K562 (cell line): ENCODE results near the gene UFSP2. TPM values are rescaled to one million over a fixed set of nuclear protein-coding genes. Genes with fewer than 3 reads are reported as not detected.

Source experiments
- ATAC-seq: fragments of 200-7000 bp; cut with Tn5 transposase; 3 replicates; pipeline ENCODE4 v1.9.1; 2020; ENCODE audit warnings: moderate library complexity
- BruUV-seq: library from RNA; stranded (reverse); fragments of 400-500 nt; replicated peaks from 2 replicates; lab custom pipeline; 2021; lab: Mats Ljungman, UMichigan
- CTCF ChIA-PET: fragments of 300-600 bp; formaldehyde crosslinking; extraction: SDS; loops from one replicate; lab custom pipeline; 2021; ENCODE audit warnings: low intra/inter-chr PET ratio; lab: Yijun Ruan, JAX
- POLR2A ChIA-PET: fragments of 300-600, 350-650 bp; sonication (Branson Sonifier 250); formaldehyde crosslinking; extraction: SDS; loops from one replicate; lab custom pipeline; 2021; ENCODE audit warnings: antibody characterized with exemption, inconsistent platforms; lab: Yijun Ruan, JAX
- DNase-seq, 4 experiments: peaks; one replicate each; pipeline versions ENCODE4 v3.0.0 to v3.0.0-alpha.2; 2011 to 2018; ENCODE audit warnings: low spot score in 3 of 4, mixed read lengths in 3 of 4; ENCODE audit errors: extremely low read depth in 1 of 4
- FAIRE-seq: peaks from 2 replicates; lab custom pipeline; 2011; peaks lifted over from hg19 to GRCh38; lab: Jason Lieb, UNC
- H2AFZ ChIP-seq: 2 replicates; pipeline ENCODE4 v1.6.0; 2011; ENCODE audit warnings: low read depth, low read length, control low read depth, inconsistent platforms
- H3K27ac ChIP-seq: fragments of 200-600 bp; 3 replicates; pipeline ENCODE4 v1.8.0; 2011; ENCODE audit warnings: low read depth, mild to moderate bottlenecking, control low read depth, inconsistent platforms, low read length, moderate library complexity, mixed read lengths; ENCODE audit errors: extremely low read depth
- H3K27me3 ChIP-seq, 2 experiments: fragments of 300-600 bp in 1 of 2; 2 replicates in 1 of 2; 3 replicates in 1 of 2; pipeline versions ENCODE4 v1.6.0 to v1.8.0; 2011; ENCODE audit warnings: inconsistent platforms in 2 of 2, low read length in 2 of 2, mild to moderate bottlenecking in 1 of 2, mixed read lengths in 1 of 2, moderate library complexity in 1 of 2; ENCODE audit not compliant: control insufficient read depth in 2 of 2, insufficient read depth in 2 of 2
- H3K36me3 ChIP-seq: fragments of 300-600 bp; 3 replicates; pipeline ENCODE4 v1.8.0; 2011; ENCODE audit warnings: mild to moderate bottlenecking, low read length, inconsistent platforms; ENCODE audit not compliant: control insufficient read depth, insufficient read depth
- H3K4me1 ChIP-seq, 2 experiments: fragments of 200-600 bp in 1 of 2; replicated peaks in 1 of 2; 2 replicates in 1 of 2; 3 replicates in 1 of 2; pipeline versions ENCODE4 v1.5.1 to v1.8.0; 2011; ENCODE audit warnings: inconsistent platforms in 2 of 2, low read length in 2 of 2, mild to moderate bottlenecking in 1 of 2, mixed read lengths in 1 of 2, moderate library complexity in 1 of 2; ENCODE audit not compliant: control insufficient read depth in 2 of 2, insufficient read depth in 2 of 2
- H3K4me2 ChIP-seq: 2 replicates; pipeline ENCODE4 v1.6.1; 2011; ENCODE audit warnings: low read length, control low read depth, inconsistent platforms, mixed read lengths; ENCODE audit not compliant: insufficient read depth
- H3K4me3 ChIP-seq: fragments of 200-600 bp; sonication (generic), shearing (Covaris generic); 2 replicates; pipeline ENCODE4 v1.5.1; 2016; ENCODE audit warnings: control low read depth, inconsistent platforms
- H3K79me2 ChIP-seq: fragments of 200-600 bp; 3 replicates; pipeline ENCODE4 v1.8.0; 2011; ENCODE audit warnings: low read length, inconsistent platforms; ENCODE audit not compliant: control insufficient read depth, insufficient read depth
- H3K9ac ChIP-seq, 2 experiments: 2 replicates each; pipeline versions ENCODE4 v1.6.0 to v1.6.1; 2011; ENCODE audit warnings: low read depth in 2 of 2, low read length in 2 of 2, control low read depth in 1 of 2, inconsistent platforms in 1 of 2, mild to moderate bottlenecking in 1 of 2, mixed read lengths in 1 of 2; ENCODE audit not compliant: insufficient read depth in 1 of 2
- H3K9me1 ChIP-seq: one replicate; pipeline ENCODE4 v1.6.0; 2011; ENCODE audit warnings: inconsistent platforms, mild to moderate bottlenecking, low read length, moderate library complexity; ENCODE audit not compliant: control insufficient read depth, insufficient read depth
- H3K9me3 ChIP-seq: replicated peaks from 2 replicates; pipeline ENCODE4 v1.5.1; 2011; ENCODE audit warnings: low read depth, low read length, inconsistent platforms; ENCODE audit not compliant: control insufficient read depth, insufficient read depth
- H4K20me1 ChIP-seq: replicated peaks from 2 replicates; pipeline ENCODE4 v1.6.1; 2011; ENCODE audit warnings: low read length, inconsistent platforms, mixed read lengths; ENCODE audit not compliant: control insufficient read depth, insufficient read depth
- PTTG1 ChIP-seq: fragments of 450-650 bp; IDR thresholded peaks from 2 replicates; pipeline ENCODE4 v1.6.1; 2016; ENCODE audit warnings: low read depth, mild to moderate bottlenecking, missing genetic modification characterization, missing compliant biosample characterization
- XRCC3 ChIP-seq: fragments of 450-650 bp; IDR thresholded peaks from 2 replicates; pipeline ENCODE4 v1.6.1; 2017; ENCODE audit warnings: mild to moderate bottlenecking, moderate library complexity
- ZNF318 ChIP-seq, 2 experiments: fragments of 450-650 bp; IDR thresholded peaks; 2 replicates each; pipeline ENCODE4 v1.6.1; 2016; ENCODE audit warnings: mild to moderate bottlenecking in 2 of 2, borderline replicate concordance in 1 of 2, low read depth in 1 of 2, moderate library complexity in 1 of 2
- WGBS: fragments of 100-300 bp; shearing (Covaris generic); methylation state at CpG from one replicate; pipeline ENCODE4 v1.1.6; 2016; ENCODE audit warnings: low coverage, mixed read lengths; ENCODE audit not compliant: insufficient coverage; ENCODE audit errors: missing lambda C conversion rate; 5-methylcytosine and 5-hydroxymethylcytosine counted together
- in situ Hi-C: fragments of 300-500 bp; cut with MboI; formaldehyde crosslinking; loops from 4 replicates; pipeline ENCODE4 v1.15.0; 2018; ENCODE audit warnings: inconsistent platforms, mixed read lengths
- intact Hi-C: fragments of 100-400 bp; cut with micrococcal nuclease; formaldehyde crosslinking; loops from 2 replicates; pipeline ENCODE4 v1.14.2; 2022
- polyA plus RNA-seq, 8 experiments: library from polyadenylated mRNA; depleted of rRNA in 4 of 8; stranded (reverse) in 5 of 8; unstranded in 3 of 8; fragments of >200 nt; fragmentation: Nextera tagmentation in 2 of 8; fragmentation: Illumina TruSeq in 1 of 8; extraction: Ambion mirVana in 2 of 8; extraction: Trizol in 1 of 8; gene quantifications; 2 replicates each; pipeline versions ENCODE4 v1.2.1 to v1.2.3, GENCODE V29; 2011 to 2014; ENCODE audit warnings: inconsistent platforms in 1 of 8, missing spikeins in 1 of 8
- total RNA-seq, 7 experiments: library from RNA; depleted of rRNA in 6 of 7; stranded (reverse); fragments of >200 nt in 6 of 7; fragmentation: Illumina TruSeq in 2 of 7; extraction: Trizol in 2 of 7; gene quantifications; 2 replicates each; pipeline versions ENCODE4 v1.2.1 to v1.2.3, GENCODE V29; 2011 to 2021; ENCODE audit warnings: low replicate concordance in 1 of 7

The UFSP2 gene
- total and polyA plus RNA-seq, 9 of the 15 experiments (the other 6 are each of a cell fraction or from before 2014, with no cell fraction given) = 20.1 to 55.8 (median 26.6) TPM

- Histone ChIP-seq H3K36me3 (no peaks in the 10 kb centered on the region; the same call in 2 of the 3 replicates), H3K9me3 (no peaks in the 10 kb centered on the region), H3K27me3 (no peaks in the 10 kb centered on the region), H3K9ac (no peak overlapping the region), H3K4me3 (no peak overlapping the region), H4K20me1 (no peaks in the 10 kb centered on the region), H3K27ac (no peak overlapping the region), H3K79me2 (no peaks in the 10 kb centered on the region), H2AFZ (no peak overlapping the region), H3K9me1 (no peaks in the 10 kb centered on the region), H3K4me2 (no peak overlapping the region), H3K4me1 (peaks cover 0 to 6% of the 10 kb centered on the region in 2 experiments; a peak in 3 of 5 replicates)
- FAIRE-seq = no peak
- no peak for DNase-seq
- in situ Hi-C loops (no loop called here), intact Hi-C loops (no loop called here)
- ChIA-PET CTCF (no interaction called here), POLR2A (interaction anchor here (0.6 to 1.5 kb wide), 2 partner anchors 10 to 31 kb away, joined by 3 to 6 read pairs; partner anchors contain the start of gene LRP2BP)
- TF ChIP-seq PTTG1 = no peak
- TF ChIP-seq ZNF318 (IDR thresholded peaks at IDR 0.05; ENCODE audit: borderline replicate concordance in 1 of 2, low read depth in 1 of 2) = no peak
- TF ChIP-seq XRCC3 = no peak
- no peak for ATAC-seq
- 82% methylated on average over 5 of the region's 5 CpGs for WGBS
- no TSS peak for BruUV-seq
Measured at GRCh38 chr4:185364886-185365285, 60.9 kb downstream of the UFSP2 start.
